Trophoblast cell (in vitro differentiated cells and primary cell): Measurements from ENCODE around the gene FAM3C.
A peak's percentile ranks its signal among the peaks of the same experiment; 100 is the strongest.

ENCODE experiments used
- DNase-seq, 2 donors: peaks; one replicate each; pipeline ENCODE4 v3.0.0-alpha.2; 2016
- H2AFZ ChIP-seq: 2 replicates; pipeline ENCODE4 v1.6.1; 2013; ENCODE audit warnings: low read length, moderate library complexity, mild to moderate bottlenecking; ENCODE audit not compliant: insufficient read depth, poor library complexity
- H2AK5ac ChIP-seq: 2 replicates; pipeline ENCODE4 v1.6.1; 2013; ENCODE audit warnings: mild to moderate bottlenecking, low read length
- H2BK120ac ChIP-seq: 2 replicates; pipeline ENCODE4 v1.6.1; 2013; ENCODE audit warnings: low read length, mild to moderate bottlenecking, moderate library complexity; ENCODE audit not compliant: insufficient read depth, poor library complexity
- H2BK12ac ChIP-seq: 2 replicates; pipeline ENCODE4 v1.6.1; 2013; ENCODE audit warnings: mild to moderate bottlenecking, low read length, moderate library complexity
- H2BK5ac ChIP-seq: 2 replicates; pipeline ENCODE4 v1.6.1; 2013; ENCODE audit warnings: low read length, low read depth, moderate library complexity, mild to moderate bottlenecking; ENCODE audit not compliant: poor library complexity
- H3K14ac ChIP-seq: 2 replicates; pipeline ENCODE4 v1.6.1; 2013; ENCODE audit warnings: mild to moderate bottlenecking, low read length
- H3K18ac ChIP-seq: 2 replicates; pipeline ENCODE4 v1.6.1; 2013; ENCODE audit warnings: mild to moderate bottlenecking, low read length
- H3K23ac ChIP-seq: 2 replicates; pipeline ENCODE4 v1.6.1; 2013; ENCODE audit warnings: low read length
- H3K27ac ChIP-seq: 2 replicates; pipeline ENCODE4 v1.5.1; 2013; ENCODE audit warnings: low read depth, mild to moderate bottlenecking, inconsistent platforms, low read length, moderate library complexity
- H3K27me3 ChIP-seq: 2 replicates; pipeline ENCODE4 v1.6.1; 2013; ENCODE audit warnings: inconsistent platforms, mild to moderate bottlenecking, low read length, moderate library complexity; ENCODE audit not compliant: insufficient read depth
- H3K36me3 ChIP-seq, 2 experiments: 1 replicate in 1 of 2; 2 replicates in 1 of 2; pipeline ENCODE4 v1.6.1; 2013; ENCODE audit warnings: low read length in 2 of 2, mild to moderate bottlenecking in 2 of 2, moderate library complexity in 1 of 2; ENCODE audit not compliant: insufficient read depth in 2 of 2, control insufficient read depth in 1 of 2
- H3K4ac ChIP-seq: 2 replicates; pipeline ENCODE4 v1.6.1; 2013; ENCODE audit warnings: low read depth, mild to moderate bottlenecking, low read length, moderate library complexity
- H3K4me1 ChIP-seq, 2 experiments: 1 replicate in 1 of 2; 2 replicates in 1 of 2; pipeline ENCODE4 v1.6.1; 2013; ENCODE audit warnings: low read length in 2 of 2, mild to moderate bottlenecking in 2 of 2, moderate library complexity in 1 of 2; ENCODE audit not compliant: insufficient read depth in 2 of 2, control insufficient read depth in 1 of 2
- H3K4me2 ChIP-seq: 2 replicates; pipeline ENCODE4 v1.6.1; 2013; ENCODE audit warnings: inconsistent platforms, mild to moderate bottlenecking, low read length, moderate library complexity
- H3K4me3 ChIP-seq: 2 replicates; pipeline ENCODE4 v1.5.1; 2013; ENCODE audit warnings: mild to moderate bottlenecking, low read depth, low read length, inconsistent platforms
- H3K79me1 ChIP-seq: one replicate; pipeline ENCODE4 v1.6.1; 2013; ENCODE audit warnings: low read length
- H3K79me2 ChIP-seq: 2 replicates; pipeline ENCODE4 v1.6.1; 2013; ENCODE audit warnings: low read length, mild to moderate bottlenecking; ENCODE audit not compliant: control insufficient read depth, insufficient read depth, poor library complexity
- H3K9ac ChIP-seq: 2 replicates; pipeline ENCODE4 v1.6.1; 2013; ENCODE audit warnings: mild to moderate bottlenecking, low read length
- H3K9me3 ChIP-seq: 2 replicates; pipeline ENCODE4 v1.6.1; 2013; ENCODE audit warnings: low read depth, mild to moderate bottlenecking, control low read depth, inconsistent platforms, low read length; ENCODE audit not compliant: insufficient read depth
- H4K12ac ChIP-seq: 2 replicates; pipeline ENCODE4 v1.6.1; 2013; ENCODE audit warnings: low read depth, mild to moderate bottlenecking, low read length, moderate library complexity
- H4K8ac ChIP-seq: 2 replicates; pipeline ENCODE4 v1.6.1; 2013; ENCODE audit warnings: low read depth, mild to moderate bottlenecking, low read length, moderate library complexity
- H4K91ac ChIP-seq: one replicate; pipeline ENCODE4 v1.6.1; 2013; ENCODE audit warnings: low read depth, mild to moderate bottlenecking, low read length, moderate library complexity
- WGBS: extraction: QIAGEN DNeasy Blood & Tissue Kit; methylation state at CpG from one replicate; pipeline ENCODE4 v1.1.7; 2013; ENCODE audit warnings: missing lambda C conversion rate; ENCODE audit not compliant: insufficient read length, insufficient coverage; ENCODE audit errors: extremely low coverage; 5-methylcytosine and 5-hydroxymethylcytosine counted together

Gene FAM3C

GRCh38 chr7:121302214-121302745, 93.8 kb downstream of the FAM3C start:
- Histone ChIP-seq H4K91ac (no peak overlapping the region), H3K9me3 (no peaks in the 10 kb centered on the region), H4K8ac (no peak overlapping the region), H2AK5ac (no peak overlapping the region), H3K4me1 (no peaks in the 10 kb centered on the region), H3K79me1 (no peaks in the 10 kb centered on the region), H3K27ac (no peak overlapping the region), H3K4ac (no peak overlapping the region), H3K36me3 (no peaks in the 10 kb centered on the region), H3K14ac (no peak overlapping the region), H2AFZ (no peak overlapping the region), H3K4me2 (no peak overlapping the region), H3K27me3 (no peaks in the 10 kb centered on the region), H4K12ac (no peak overlapping the region), H2BK5ac (no peak overlapping the region), H2BK12ac (no peak overlapping the region), H3K9ac (no peak overlapping the region), H3K79me2 (no peaks in the 10 kb centered on the region), H3K23ac (no peak overlapping the region), H2BK120ac (no peak overlapping the region), H3K18ac (no peak overlapping the region), H3K4me3 (no peak overlapping the region)
- DNase-seq: peak; percentile 83 to 86
- WGBS: no CpG with 5 or more reads among the region's 8 CpGs

- Histone ChIP-seq H3K14ac (no peak overlapping the region), H2AFZ (no peak overlapping the region), H3K23ac (no peak overlapping the region), H3K4me3 (no peak overlapping the region), H2AK5ac (no peak overlapping the region), H3K4ac (no peak overlapping the region), H3K9me3 (no peaks in the 10 kb centered on the region), H4K91ac (no peak overlapping the region), H3K18ac (no peak overlapping the region), H3K9ac (no peak overlapping the region), H3K4me2 (no peak overlapping the region), H3K36me3 (no peaks in the 10 kb centered on the region), H3K4me1 (no peaks in the 10 kb centered on the region), H2BK12ac (no peak overlapping the region), H4K8ac (no peak overlapping the region), H4K12ac (no peak overlapping the region), H3K79me1 (no peaks in the 10 kb centered on the region), H2BK5ac (no peak overlapping the region), H3K27ac (no peak overlapping the region), H2BK120ac (no peak overlapping the region), H3K27me3 (no peaks in the 10 kb centered on the region), H3K79me2 (no peaks in the 10 kb centered on the region)
- no CpG with 5 or more reads among the region's 9 CpGs for WGBS
- peak; percentile 31 to 62 for DNase-seq
Measured at GRCh38 chr7:121301446-121302213, 94.5 kb downstream of the FAM3C start.

- Histone ChIP-seq H2BK12ac (no peak overlapping the region), H3K4ac (no peak overlapping the region), H2AFZ (no peak overlapping the region), H3K4me1 (no peaks in the 10 kb centered on the region), H4K91ac (no peak overlapping the region), H4K8ac (no peak overlapping the region), H3K79me2 (no peaks in the 10 kb centered on the region), H3K23ac (no peak overlapping the region), H3K14ac (no peak overlapping the region), H2AK5ac (no peak overlapping the region), H3K36me3 (no peaks in the 10 kb centered on the region), H3K18ac (no peak overlapping the region), H3K79me1 (no peaks in the 10 kb centered on the region), H2BK5ac (no peak overlapping the region), H3K27me3 (no peaks in the 10 kb centered on the region), H2BK120ac (no peak overlapping the region), H3K9ac (no peak overlapping the region), H3K4me3 (no peak overlapping the region), H3K27ac (no peak overlapping the region), H3K9me3 (no peaks in the 10 kb centered on the region), H4K12ac (no peak overlapping the region), H3K4me2 (no peak overlapping the region)
- no CpG with 5 or more reads among the region's 2 CpGs for WGBS
- no peak for DNase-seq
Measured at GRCh38 chr7:121300685-121301420, 95.3 kb downstream of the FAM3C start.
